Activated T-cell treated with anti-CD3 and anti-CD28 coated beads, Interleukin-2, amount 50 U/mL, for 24 hours (primary cell): ENCODE measurements around the gene ASXL1.

Source experiments
- DNase-seq: peaks from one replicate; pipeline ENCODE4 v3.0.0-alpha.2; 2020
- H3K27ac Mint-ChIP-seq: 2 replicates; pipeline ENCODE4 v1.8.0; 2020; ENCODE audit warnings: mild to moderate bottlenecking, mixed read lengths
- H3K27me3 Mint-ChIP-seq: 2 replicates; pipeline ENCODE4 v1.8.0; 2020; ENCODE audit warnings: mixed read lengths
- H3K36me3 Mint-ChIP-seq: 2 replicates; pipeline ENCODE4 v1.8.0; 2020; ENCODE audit warnings: low read depth, mixed read lengths
- H3K4me1 Mint-ChIP-seq: 2 replicates; pipeline ENCODE4 v1.8.0; 2020; ENCODE audit warnings: low read depth, mixed read lengths
- H3K4me3 Mint-ChIP-seq: 2 replicates; pipeline ENCODE4 v1.8.0; 2020; ENCODE audit warnings: mild to moderate bottlenecking, moderate library complexity, mixed read lengths
- H3K9me3 Mint-ChIP-seq: 2 replicates; pipeline ENCODE4 v1.8.0; 2020; ENCODE audit warnings: mixed read lengths

Gene ASXL1

GRCh38 chr20:32429745-32430360 lies 71.7 kb downstream of the ASXL1 start:
- Mint-ChIP-seq H3K4me1 (peaks cover 5% of the 10 kb centered on the region), H3K4me3 (no peak overlapping the region), H3K27me3 (no peaks in the 10 kb centered on the region), H3K27ac (no peak overlapping the region), H3K36me3 (peaks cover 96% of the 10 kb centered on the region), H3K9me3 (no peaks in the 10 kb centered on the region)
- no peak for DNase-seq

DNA sequence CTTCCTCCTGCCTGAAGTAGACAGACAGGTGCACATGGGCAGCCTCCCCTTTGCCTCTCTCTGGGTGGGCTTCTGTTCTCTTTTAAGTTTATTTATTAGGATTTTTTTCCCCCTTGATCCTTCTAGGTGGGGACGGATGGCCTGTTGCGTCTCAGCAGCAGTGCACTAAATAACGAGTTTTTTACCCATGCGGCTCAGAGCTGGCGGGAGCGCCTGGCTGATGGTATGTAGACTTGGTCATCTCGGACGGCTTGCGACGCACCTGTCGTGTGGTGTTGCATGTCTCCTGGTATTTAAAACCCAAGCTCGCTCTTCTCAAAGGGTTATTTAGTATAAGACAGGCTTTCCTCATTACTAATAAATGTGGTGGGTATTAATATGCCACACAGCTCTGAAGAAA lies 73.3 kb downstream of the ASXL1 start:
- H3K9me3 Mint-ChIP-seq: no peaks in the 10 kb centered on the region
- H3K36me3 Mint-ChIP-seq: peaks cover 98% of the 10 kb centered on the region
- no peak overlapping the region for H3K4me3 Mint-ChIP-seq
- no peak for DNase-seq
- no peaks in the 10 kb centered on the region for H3K27me3 Mint-ChIP-seq
- peaks cover 3% of the 10 kb centered on the region for H3K4me1 Mint-ChIP-seq
- H3K27ac Mint-ChIP-seq: no peak overlapping the region

- H3K36me3 Mint-ChIP-seq: peaks cover 100% of the 10 kb centered on the region
- no peaks in the 10 kb centered on the region for H3K27me3 Mint-ChIP-seq
- peak overlapping the region; percentile 10 for H3K27ac Mint-ChIP-seq
- no peak overlapping the region for H3K4me3 Mint-ChIP-seq
- H3K9me3 Mint-ChIP-seq: no peaks in the 10 kb centered on the region
- H3K4me1 Mint-ChIP-seq: peaks cover 1% of the 10 kb centered on the region
- no peak for DNase-seq
These were observed 74.1 kb downstream of the ASXL1 start for GRCh38 chr20:32432277-32432676.

DNA sequence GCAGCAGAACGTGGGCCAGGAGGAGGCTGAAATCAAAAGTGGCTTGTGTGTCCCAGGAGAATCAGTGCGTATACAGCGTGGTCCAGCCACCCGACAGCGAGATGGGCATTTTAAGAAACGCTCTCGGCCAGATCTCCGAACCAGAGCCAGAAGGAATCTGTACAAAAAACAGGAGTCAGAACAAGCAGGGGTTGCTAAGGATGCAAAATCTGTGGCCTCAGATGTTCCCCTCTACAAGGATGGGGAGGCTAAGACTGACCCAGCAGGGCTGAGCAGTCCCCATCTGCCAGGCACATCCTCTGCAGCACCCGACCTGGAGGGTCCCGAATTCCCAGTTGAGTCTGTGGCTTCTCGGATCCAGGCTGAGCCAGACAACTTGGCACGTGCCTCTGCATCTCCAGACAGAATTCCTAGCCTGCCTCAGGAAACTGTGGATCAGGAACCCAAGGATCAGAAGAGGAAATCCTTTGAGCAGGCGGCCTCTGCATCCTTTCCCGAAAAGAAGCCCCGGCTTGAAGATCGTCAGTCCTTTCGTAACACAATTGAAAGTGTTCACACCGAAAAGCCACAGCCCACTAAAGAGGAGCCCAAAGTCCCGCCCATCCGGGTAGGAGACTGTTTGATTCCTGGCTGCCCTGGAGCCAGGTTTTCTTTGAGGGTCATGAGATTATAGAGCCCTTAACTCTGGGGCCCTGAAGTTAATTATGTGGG lies 75.3 kb downstream of the ASXL1 start:
- peaks cover 6% of the 10 kb centered on the region for H3K4me1 Mint-ChIP-seq
- peak overlapping the region; percentile 15 for H3K27ac Mint-ChIP-seq
- DNase-seq: no peak
- H3K36me3 Mint-ChIP-seq: peaks cover 100% of the 10 kb centered on the region
- no peaks in the 10 kb centered on the region for H3K9me3 Mint-ChIP-seq
- no peak overlapping the region for H3K4me3 Mint-ChIP-seq
- no peaks in the 10 kb centered on the region for H3K27me3 Mint-ChIP-seq

GRCh38 chr20:32434434-32434833 lies 76.3 kb downstream of the ASXL1 start:
- Mint-ChIP-seq H3K9me3 (no peaks in the 10 kb centered on the region), H3K4me3 (no peak overlapping the region), H3K27ac (no peak overlapping the region), H3K36me3 (peaks cover 100% of the 10 kb centered on the region), H3K27me3 (no peaks in the 10 kb centered on the region), H3K4me1 (peaks cover 16% of the 10 kb centered on the region)
- no peak for DNase-seq

DNA sequence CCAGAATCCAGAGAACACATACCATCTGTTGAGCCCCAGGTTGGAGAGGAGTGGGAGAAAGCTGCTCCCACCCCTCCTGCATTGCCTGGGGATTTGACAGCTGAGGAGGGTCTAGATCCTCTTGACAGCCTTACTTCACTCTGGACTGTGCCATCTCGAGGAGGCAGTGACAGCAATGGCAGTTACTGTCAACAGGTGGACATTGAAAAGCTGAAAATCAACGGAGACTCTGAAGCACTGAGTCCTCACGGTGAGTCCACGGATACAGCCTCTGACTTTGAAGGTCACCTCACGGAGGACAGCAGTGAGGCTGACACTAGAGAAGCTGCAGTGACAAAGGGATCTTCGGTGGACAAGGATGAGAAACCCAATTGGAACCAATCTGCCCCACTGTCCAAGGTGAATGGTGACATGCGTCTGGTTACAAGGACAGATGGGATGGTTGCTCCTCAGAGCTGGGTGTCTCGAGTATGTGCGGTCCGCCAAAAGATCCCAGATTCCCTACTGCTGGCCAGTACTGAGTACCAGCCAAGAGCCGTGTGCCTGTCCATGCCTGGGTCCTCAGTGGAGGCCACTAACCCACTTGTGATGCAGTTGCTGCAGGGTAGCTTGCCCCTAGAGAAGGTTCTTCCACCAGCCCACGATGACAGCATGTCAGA lies 77.4 kb downstream of the ASXL1 start:
- H3K27ac Mint-ChIP-seq: no peak overlapping the region
- DNase-seq: no peak

DNA sequence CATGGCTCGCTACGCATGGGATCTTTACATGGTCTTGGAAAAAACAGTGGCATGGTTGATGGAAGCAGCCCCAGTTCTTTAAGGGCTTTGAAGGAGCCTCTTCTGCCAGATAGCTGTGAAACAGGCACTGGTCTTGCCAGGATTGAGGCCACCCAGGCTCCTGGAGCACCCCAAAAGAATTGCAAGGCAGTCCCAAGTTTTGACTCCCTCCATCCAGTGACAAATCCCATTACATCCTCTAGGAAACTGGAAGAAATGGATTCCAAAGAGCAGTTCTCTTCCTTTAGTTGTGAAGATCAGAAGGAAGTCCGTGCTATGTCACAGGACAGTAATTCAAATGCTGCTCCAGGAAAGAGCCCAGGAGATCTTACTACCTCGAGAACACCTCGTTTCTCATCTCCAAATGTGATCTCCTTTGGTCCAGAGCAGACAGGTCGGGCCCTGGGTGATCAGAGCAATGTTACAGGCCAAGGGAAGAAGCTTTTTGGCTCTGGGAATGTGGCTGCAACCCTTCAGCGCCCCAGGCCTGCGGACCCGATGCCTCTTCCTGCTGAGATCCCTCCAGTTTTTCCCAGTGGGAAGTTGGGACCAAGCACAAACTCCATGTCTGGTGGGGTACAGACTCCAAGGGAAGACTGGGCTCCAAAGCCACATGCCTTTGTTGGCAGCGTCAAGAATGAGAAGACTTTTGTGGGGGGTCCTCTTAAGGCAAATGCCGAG lies 78.2 kb downstream of the ASXL1 start:
- no peak overlapping the region for H3K27ac Mint-ChIP-seq
- H3K27me3 Mint-ChIP-seq: no peaks in the 10 kb centered on the region
- H3K9me3 Mint-ChIP-seq: no peaks in the 10 kb centered on the region
- H3K36me3 Mint-ChIP-seq: peaks cover 99% of the 10 kb centered on the region
- H3K4me3 Mint-ChIP-seq: no peak overlapping the region
- peaks cover 27% of the 10 kb centered on the region for H3K4me1 Mint-ChIP-seq
- peak; percentile 26 for DNase-seq

More for the DNA sequence above, 77.4 kb downstream of the ASXL1 start:
- H3K4me1 Mint-ChIP-seq: peaks cover 23% of the 10 kb centered on the region
- no peaks in the 10 kb centered on the region for H3K27me3 Mint-ChIP-seq
- H3K4me3 Mint-ChIP-seq: no peak overlapping the region
- peaks cover 99% of the 10 kb centered on the region for H3K36me3 Mint-ChIP-seq
- no peaks in the 10 kb centered on the region for H3K9me3 Mint-ChIP-seq

- Mint-ChIP-seq H3K4me3 (no peak overlapping the region), H3K4me1 (peaks cover 27% of the 10 kb centered on the region), H3K36me3 (peaks cover 99% of the 10 kb centered on the region), H3K27me3 (no peaks in the 10 kb centered on the region), H3K9me3 (no peaks in the 10 kb centered on the region), H3K27ac (no peak overlapping the region)
- no peak for DNase-seq
These were observed 78.8 kb downstream of the ASXL1 start for GRCh38 chr20:32436968-32437367.

- no peaks in the 10 kb centered on the region for H3K27me3 Mint-ChIP-seq
- no peaks in the 10 kb centered on the region for H3K9me3 Mint-ChIP-seq
- H3K36me3 Mint-ChIP-seq: peaks cover 96% of the 10 kb centered on the region
- H3K4me1 Mint-ChIP-seq: peaks cover 30% of the 10 kb centered on the region
- DNase-seq: peak; percentile 35
- no peak overlapping the region for H3K4me3 Mint-ChIP-seq
- H3K27ac Mint-ChIP-seq: peak overlapping the region; percentile 29
These were observed 79.4 kb downstream of the ASXL1 start for GRCh38 chr20:32437391-32438074.

DNA sequence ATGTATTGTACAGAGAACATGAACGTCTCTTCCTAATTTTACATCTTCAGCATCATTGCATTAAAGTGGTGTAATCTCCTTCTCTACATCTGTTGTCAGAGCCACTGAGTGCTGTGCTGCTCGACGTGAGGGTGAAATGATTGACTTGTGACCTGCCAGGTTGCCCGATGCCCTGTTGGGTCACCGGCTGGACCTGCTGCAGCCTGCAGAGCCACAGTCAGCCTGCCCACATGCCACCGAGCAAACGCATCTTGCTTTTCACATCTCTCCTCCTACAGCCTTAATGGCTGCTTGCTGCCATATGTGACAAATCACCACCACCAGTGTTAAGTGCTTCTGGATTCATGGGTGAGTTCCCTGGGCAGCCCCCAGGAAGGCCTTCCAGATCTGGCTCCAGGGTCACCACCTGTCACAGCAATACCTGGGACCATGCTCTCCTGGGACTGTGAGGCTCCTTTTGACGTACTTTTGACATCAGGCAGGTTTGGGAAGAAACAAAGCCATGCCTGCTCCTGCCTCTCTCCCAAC lies 80.3 kb downstream of the ASXL1 start:
- Mint-ChIP-seq H3K4me3 (no peak overlapping the region), H3K36me3 (peaks cover 89% of the 10 kb centered on the region), H3K9me3 (no peaks in the 10 kb centered on the region), H3K27ac (peak overlapping the region; percentile 75), H3K27me3 (no peaks in the 10 kb centered on the region), H3K4me1 (peaks cover 37% of the 10 kb centered on the region)
- DNase-seq: no peak

- no peaks in the 10 kb centered on the region for H3K27me3 Mint-ChIP-seq
- peaks cover 44% of the 10 kb centered on the region for H3K4me1 Mint-ChIP-seq
- H3K27ac Mint-ChIP-seq: peak overlapping the region; percentile 75
- H3K9me3 Mint-ChIP-seq: no peaks in the 10 kb centered on the region
- peaks cover 87% of the 10 kb centered on the region for H3K36me3 Mint-ChIP-seq
- H3K4me3 Mint-ChIP-seq: no peak overlapping the region
- peak; percentile 39 for DNase-seq
These were observed 81.2 kb downstream of the ASXL1 start for GRCh38 chr20:32439132-32439829.

DNA sequence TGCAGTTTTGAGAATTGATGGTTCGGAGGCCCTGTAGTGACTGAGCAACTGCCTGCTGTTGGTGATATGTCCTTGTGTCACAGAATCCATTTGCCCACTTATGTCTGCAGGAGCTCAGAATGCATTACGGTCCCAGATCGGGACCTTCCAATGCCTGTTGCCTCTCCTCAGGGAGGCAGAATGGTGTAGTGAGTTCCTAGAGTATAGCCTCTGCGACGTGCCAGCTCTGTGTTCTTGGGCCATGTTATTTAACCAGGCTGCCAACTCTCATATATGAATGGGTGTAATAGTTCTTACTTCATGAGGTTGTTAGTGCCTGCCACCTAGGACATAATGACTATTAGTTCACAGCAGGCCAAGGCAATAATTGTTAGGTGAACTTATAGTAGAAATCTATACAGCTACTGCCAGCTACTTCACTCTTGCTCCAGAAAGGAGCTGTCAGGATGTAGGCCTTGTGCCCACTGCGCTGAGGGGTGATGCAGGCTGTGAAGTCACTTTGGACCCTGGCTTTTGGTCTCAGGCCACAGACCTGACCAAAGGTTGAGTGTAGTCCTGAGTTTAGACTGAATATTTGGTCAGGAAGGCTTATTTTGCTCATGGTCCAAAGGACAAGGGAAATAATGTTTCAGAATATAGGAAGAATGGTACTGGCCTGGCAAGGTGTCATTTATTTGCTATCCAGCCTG lies 82.1 kb downstream of the ASXL1 start:
- peaks cover 46% of the 10 kb centered on the region for H3K4me1 Mint-ChIP-seq
- no peak overlapping the region for H3K4me3 Mint-ChIP-seq
- peak overlapping the region; percentile 79 for H3K27ac Mint-ChIP-seq
- H3K27me3 Mint-ChIP-seq: no peaks in the 10 kb centered on the region
- peaks cover 86% of the 10 kb centered on the region for H3K36me3 Mint-ChIP-seq
- no peaks in the 10 kb centered on the region for H3K9me3 Mint-ChIP-seq
- DNase-seq: peak; percentile 28

GRCh38 chr20:32440758-32441078 lies 82.6 kb downstream of the ASXL1 start:
- Mint-ChIP-seq H3K4me1 (peaks cover 51% of the 10 kb centered on the region), H3K27ac (peak overlapping the region; percentile 79), H3K9me3 (no peaks in the 10 kb centered on the region), H3K27me3 (no peaks in the 10 kb centered on the region), H3K4me3 (no peak overlapping the region), H3K36me3 (peaks cover 86% of the 10 kb centered on the region)
- DNase-seq: no peak
